CD14-positive monocyte (primary cell): Measurements from ENCODE around the gene EPHA4. TPM values are rescaled to one million over a fixed set of nuclear protein-coding genes. Genes with fewer than 3 reads are reported as not detected.

Experiments
- DNase-seq, 3 donors: peaks; one replicate each; pipeline ENCODE4 v3.0.0-alpha.2; 2011 to 2022
- H2AFZ ChIP-seq: 2 replicates; pipeline ENCODE4 v1.6.0; 2012; ENCODE audit warnings: mild to moderate bottlenecking, low read depth, low read length, inconsistent platforms; ENCODE audit not compliant: insufficient read depth, poor library complexity, severe bottlenecking
- H3K27ac ChIP-seq, 2 donors: 1 replicate in 1 of 2; 2 replicates in 1 of 2; pipeline ENCODE4 v1.5.1; 2012 to 2013; ENCODE audit warnings: low read length in 2 of 2, control low read depth in 1 of 2, inconsistent platforms in 1 of 2, low read depth in 1 of 2, mild to moderate bottlenecking in 1 of 2
- H3K27me3 ChIP-seq, 2 donors: one replicate each; pipeline versions ENCODE4 v1.6.0 to v1.6.1; 2011 to 2013; ENCODE audit warnings: low read length in 2 of 2; ENCODE audit not compliant: control insufficient read depth in 2 of 2, insufficient read depth in 2 of 2
- H3K36me3 ChIP-seq, 2 donors: replicated peaks in 1 of 2; 1 replicate in 1 of 2; 2 replicates in 1 of 2; pipeline versions ENCODE4 v1.5.1 to v1.6.1; 2012 to 2013; ENCODE audit warnings: low read length in 2 of 2, control low read depth in 1 of 2, inconsistent platforms in 1 of 2, mild to moderate bottlenecking in 1 of 2; ENCODE audit not compliant: insufficient read depth in 2 of 2, control insufficient read depth in 1 of 2
- H3K4me1 ChIP-seq, 2 donors: 1 replicate in 1 of 2; 2 replicates in 1 of 2; pipeline versions ENCODE4 v1.5.1 to v1.6.1; 2012 to 2013; ENCODE audit warnings: low read length in 2 of 2, control low read depth in 1 of 2, inconsistent platforms in 1 of 2, mild to moderate bottlenecking in 1 of 2, moderate library complexity in 1 of 2; ENCODE audit not compliant: insufficient read depth in 2 of 2, control insufficient read depth in 1 of 2
- H3K4me2 ChIP-seq: replicated peaks from 2 replicates; pipeline ENCODE3; 2012; ENCODE audit warnings: low read length, moderate library complexity, mild to moderate bottlenecking; ENCODE audit not compliant: poor library complexity, severe bottlenecking; ENCODE audit errors: extremely low read depth
- H3K4me3 ChIP-seq, 3 experiments: fragments of 200-600 bp in 1 of 3; sonication (generic) in 1 of 3; replicated peaks in 1 of 3; 1 replicate in 2 of 3; 2 replicates in 1 of 3; pipeline ENCODE4 v1.5.1; 2011 to 2013; ENCODE audit warnings: low read length in 3 of 3, mild to moderate bottlenecking in 3 of 3, control low read depth in 2 of 3, low read depth in 2 of 3, inconsistent platforms in 1 of 3, moderate library complexity in 1 of 3
- H3K79me2 ChIP-seq: 2 replicates; pipeline ENCODE4 v1.6.0; 2012; ENCODE audit warnings: mild to moderate bottlenecking, control low read depth, inconsistent platforms, low read length, moderate library complexity; ENCODE audit not compliant: insufficient read depth
- H3K9ac ChIP-seq: 2 replicates; pipeline ENCODE4 v1.6.0; 2017; ENCODE audit warnings: low read length, mild to moderate bottlenecking; ENCODE audit not compliant: insufficient read depth, poor library complexity, severe bottlenecking
- H3K9me3 ChIP-seq, 2 donors: replicated peaks in 1 of 2; 1 replicate in 1 of 2; 2 replicates in 1 of 2; pipeline versions ENCODE4 v1.5.1 to v1.6.1; 2012 to 2013; ENCODE audit warnings: low read length in 2 of 2, control low read depth in 1 of 2; ENCODE audit not compliant: control insufficient read depth in 1 of 2, insufficient read depth in 1 of 2
- H4K20me1 ChIP-seq: 2 replicates; pipeline ENCODE4 v1.6.0; 2012; ENCODE audit warnings: mild to moderate bottlenecking, low read length, control low read depth, moderate library complexity; ENCODE audit not compliant: insufficient read depth
- H3K27ac Mint-ChIP-seq, 7 donors: one replicate each; pipeline ENCODE4 v1.8.0; 2020; ENCODE audit warnings: mild to moderate bottlenecking in 7 of 7, mixed read lengths in 7 of 7, moderate library complexity in 6 of 7, inconsistent platforms in 2 of 7
- H3K27me3 Mint-ChIP-seq, 3 donors: one replicate each; pipeline ENCODE4 v1.8.0; 2021 to 2022; ENCODE audit warnings: low read depth in 3 of 3, mild to moderate bottlenecking in 3 of 3, mixed read lengths in 3 of 3, moderate library complexity in 3 of 3, inconsistent platforms in 1 of 3
- H3K36me3 Mint-ChIP-seq, 2 donors: one replicate each; pipeline ENCODE4 v1.8.0; 2020; ENCODE audit warnings: mixed read lengths in 2 of 2, inconsistent platforms in 1 of 2, mild to moderate bottlenecking in 1 of 2
- H3K4me1 Mint-ChIP-seq: one replicate; pipeline ENCODE4 v1.8.0; 2020; ENCODE audit warnings: mild to moderate bottlenecking, mixed read lengths
- H3K4me3 Mint-ChIP-seq, 2 donors: one replicate each; pipeline ENCODE4 v1.8.0; 2020; ENCODE audit warnings: mild to moderate bottlenecking in 2 of 2, mixed read lengths in 2 of 2, moderate library complexity in 1 of 2
- H3K9me3 Mint-ChIP-seq, 7 donors: one replicate each; pipeline ENCODE4 v1.8.0; 2020 to 2022; ENCODE audit warnings: mixed read lengths in 7 of 7, mild to moderate bottlenecking in 6 of 7, moderate library complexity in 6 of 7, inconsistent platforms in 2 of 7
- CTCF ChIP-seq: fragments of 200-600 bp; IDR thresholded peaks from one replicate; pipeline ENCODE4 v1.8.0; 2022; ENCODE audit warnings: antibody characterized with exemption, mild to moderate bottlenecking
- WGBS: methylation state at CpG from one replicate; pipeline ENCODE4 v1.1.5; 2013; ENCODE audit warnings: missing lambda C conversion rate; ENCODE audit not compliant: insufficient coverage; 5-methylcytosine and 5-hydroxymethylcytosine counted together
- intact Hi-C, 2 donors: fragments of 100-400 bp; cut with micrococcal nuclease; formaldehyde crosslinking; loops; one replicate each; pipeline versions ENCODE4 v1.15.0 to v1.15.1; 2023
- polyA plus RNA-seq, 3 donors: library from polyadenylated mRNA; depleted of rRNA in 1 of 3; unstranded in 2 of 3; stranded (reverse) in 1 of 3; fragments of 300-500 nt in 2 of 3; fragments of >200 nt in 1 of 3; fragmentation: Illumina TruSeq in 2 of 3; gene quantifications; 1 replicate in 2 of 3; 2 replicates in 1 of 3; pipeline ENCODE4 v1.2.3, GENCODE V29; 2012 to 2021

EPHA4 gene
- polyA plus RNA-seq, 3 donors, result 0.15 to 0.31 TPM; not detected in 1

DNA sequence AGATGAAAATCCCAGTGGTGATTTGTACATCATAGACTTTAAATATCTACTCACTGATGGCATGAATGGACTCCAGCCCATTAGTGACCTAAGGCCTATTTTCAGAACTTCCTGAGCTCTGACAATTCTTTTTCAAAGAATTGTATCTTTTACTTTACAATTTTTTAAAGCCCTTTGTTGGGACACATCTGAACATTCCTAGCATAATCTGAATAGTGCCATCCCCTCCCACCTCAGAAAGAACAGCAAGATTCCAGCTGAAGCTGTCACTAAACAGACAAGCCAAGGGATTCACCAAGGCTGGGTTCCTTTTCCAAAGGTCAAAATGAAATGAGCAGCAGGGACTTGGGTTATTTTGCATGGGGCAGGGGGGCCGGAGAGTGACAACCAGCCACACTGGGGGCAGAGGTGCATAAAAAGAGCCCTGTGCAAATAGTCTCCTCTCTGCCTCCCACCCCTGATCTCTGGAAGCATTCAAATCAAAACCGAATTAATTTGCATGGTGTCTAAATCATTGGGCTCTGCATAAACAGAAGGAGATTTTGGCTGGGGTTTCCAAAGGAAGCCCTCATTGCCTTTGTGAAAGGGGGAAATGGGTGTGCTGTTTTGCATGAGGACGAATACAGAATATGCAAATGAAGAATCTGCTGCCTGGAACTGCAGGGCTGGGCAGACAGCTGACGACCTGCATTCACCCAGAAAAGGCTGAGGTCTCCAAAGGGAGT is 17.2 kb downstream of the EPHA4 start:
- intact Hi-C loops, result no loop called here
- Mint-ChIP-seq H3K4me1 (no peaks in the 10 kb centered on the region), H3K27me3 (peaks cover 0 to 4% (median 0%) of the 10 kb centered on the region in 3 donors), H3K4me3 (no peak overlapping the region), H3K9me3 (peaks cover 0 to 2% (median 0%) of the 10 kb centered on the region in 7 donors), H3K36me3 (no peaks in the 10 kb centered on the region), H3K27ac (no peak overlapping the region)
- no peaks in the 10 kb centered on the region for H4K20me1 ChIP-seq
- no peak overlapping the region for H3K9ac ChIP-seq
- H3K9me3 ChIP-seq, result no peaks in the 10 kb centered on the region
- WGBS, result 90% methylated on average over 2 of the region's 4 CpGs
- no peak overlapping the region for H3K4me3 ChIP-seq
- H3K36me3 ChIP-seq, result no peaks in the 10 kb centered on the region
- no peak overlapping the region for H3K27ac ChIP-seq
- H2AFZ ChIP-seq, result no peak overlapping the region
- no peak for TF ChIP-seq CTCF
- H3K4me1 ChIP-seq, result no peaks in the 10 kb centered on the region
- no peaks in the 10 kb centered on the region for H3K79me2 ChIP-seq
- H3K27me3 ChIP-seq, result no peaks in the 10 kb centered on the region
- no peak overlapping the region for H3K4me2 ChIP-seq
- no peak for DNase-seq

- no peaks in the 10 kb centered on the region for H3K4me1 ChIP-seq
- H3K27ac ChIP-seq, result no peak overlapping the region
- no peak overlapping the region for H2AFZ ChIP-seq
- H3K27ac Mint-ChIP-seq, result peak overlapping the region in 1 of 7 donors; percentile 58
- H3K79me2 ChIP-seq, result no peaks in the 10 kb centered on the region
- DNase-seq, result no peak
- H3K36me3 Mint-ChIP-seq, result no peaks in the 10 kb centered on the region
- no peak for TF ChIP-seq CTCF
- no peaks in the 10 kb centered on the region for H4K20me1 ChIP-seq
- H3K9me3 ChIP-seq, result no peaks in the 10 kb centered on the region
- peaks cover 0 to 2% (median 0%) of the 10 kb centered on the region in 7 donors for H3K9me3 Mint-ChIP-seq
- no peak overlapping the region for H3K9ac ChIP-seq
- no peak overlapping the region for H3K4me2 ChIP-seq
- H3K27me3 Mint-ChIP-seq, result peaks cover 0 to 4% (median 2%) of the 10 kb centered on the region in 3 donors
- WGBS, result 96% methylated on average over 2 of the region's 4 CpGs
- intact Hi-C loops, result no loop called here
- no peak overlapping the region for H3K4me3 Mint-ChIP-seq
- H3K27me3 ChIP-seq, result no peaks in the 10 kb centered on the region
- H3K36me3 ChIP-seq, result no peaks in the 10 kb centered on the region
- H3K4me1 Mint-ChIP-seq, result no peaks in the 10 kb centered on the region
- no peak overlapping the region for H3K4me3 ChIP-seq
Observed at GRCh38 chr2:221553333-221553732, 18.8 kb downstream of the EPHA4 start.
